ENCODE results near the gene CTSF.
"Not testable (repeated sequence)": the region's sequence is repeated elsewhere in the genome, so short reads cannot be mapped to it uniquely, and the experiment has no call there.

The CTSF gene

DNA sequence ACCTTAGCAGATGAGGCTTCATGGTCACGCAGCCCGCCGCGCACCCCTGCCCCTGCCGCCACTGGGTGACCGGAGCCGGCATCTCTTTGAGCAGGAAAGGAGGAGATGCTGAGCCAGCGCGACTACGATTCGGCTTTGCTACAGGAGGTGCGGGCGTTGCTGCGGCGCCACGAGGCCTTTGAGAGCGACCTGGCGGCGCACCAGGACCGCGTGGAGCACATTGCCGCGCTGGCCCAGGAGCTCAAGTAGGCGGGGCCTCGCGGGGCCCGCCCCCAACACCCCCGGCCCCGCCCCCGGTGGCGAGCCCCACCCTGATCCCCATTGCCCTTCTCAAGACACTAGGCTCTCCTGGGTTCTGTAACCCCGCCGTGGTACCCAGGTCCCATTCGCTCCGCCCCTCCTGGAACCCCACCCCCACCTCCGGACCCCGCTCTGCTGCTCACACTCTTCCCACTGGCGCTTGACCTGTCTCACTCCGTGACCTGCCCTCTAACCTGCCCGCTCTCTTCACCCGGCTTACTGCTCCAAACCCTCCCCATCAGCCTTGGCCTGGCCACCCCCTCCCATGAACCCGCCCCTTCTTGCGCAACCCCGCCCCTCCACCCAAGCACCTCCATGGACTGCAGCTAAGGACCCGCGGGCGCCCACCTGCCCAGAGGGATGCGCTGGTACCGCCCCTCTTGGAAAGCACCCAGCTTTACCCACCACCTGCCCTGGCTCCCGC lies 9.1 kb downstream of the CTSF start:
- DNase-seq (ENCODE audit: low spot score) = peak; percentile 15

DNA sequence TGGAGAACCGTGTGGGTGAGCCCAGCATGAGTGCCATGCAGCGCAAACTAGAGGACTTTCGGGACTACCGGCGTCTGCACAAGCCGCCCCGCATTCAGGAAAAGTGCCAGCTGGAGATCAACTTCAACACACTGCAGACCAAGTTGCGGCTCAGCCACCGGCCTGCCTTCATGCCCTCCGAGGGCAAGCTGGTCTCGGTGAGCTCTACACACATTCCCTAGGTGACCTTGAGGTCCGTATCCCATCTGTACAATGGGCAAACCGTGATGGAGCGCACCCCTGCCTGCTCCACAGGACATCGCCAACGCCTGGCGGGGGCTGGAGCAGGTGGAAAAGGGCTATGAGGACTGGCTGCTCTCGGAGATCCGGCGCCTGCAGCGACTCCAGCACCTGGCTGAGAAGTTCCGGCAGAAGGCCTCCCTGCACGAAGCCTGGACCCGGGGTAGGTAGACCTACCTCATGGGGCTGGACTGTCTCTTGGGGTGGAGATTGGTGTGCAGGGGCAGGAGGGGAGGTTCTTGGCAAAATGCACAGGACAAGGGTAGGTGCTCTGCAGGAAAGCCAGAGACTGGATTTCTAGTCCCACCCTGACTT lies 10.6 kb downstream of the CTSF start:
- no peak for DNase-seq (ENCODE audit: low spot score)

DNA sequence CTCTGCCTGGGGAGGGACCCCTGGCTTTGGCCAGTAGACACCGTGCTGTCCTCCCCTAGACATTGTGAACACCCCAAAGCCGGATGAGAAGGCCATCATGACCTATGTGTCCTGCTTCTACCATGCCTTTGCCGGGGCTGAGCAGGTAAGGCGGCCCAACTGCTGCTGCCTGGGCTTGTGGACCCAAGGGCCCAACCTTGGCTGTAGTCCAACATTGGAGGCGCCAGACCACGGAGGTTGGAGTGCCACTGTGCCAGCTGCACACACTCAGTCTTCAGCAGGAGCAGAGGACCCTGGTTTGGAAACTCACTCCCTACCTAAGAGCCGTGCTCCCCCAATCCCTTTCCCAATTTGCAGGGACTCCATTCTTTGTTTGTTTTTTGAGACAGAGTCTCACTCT lies 12.3 kb downstream of the CTSF start:
- DNase-seq (ENCODE audit: low spot score) = no peak

DNA sequence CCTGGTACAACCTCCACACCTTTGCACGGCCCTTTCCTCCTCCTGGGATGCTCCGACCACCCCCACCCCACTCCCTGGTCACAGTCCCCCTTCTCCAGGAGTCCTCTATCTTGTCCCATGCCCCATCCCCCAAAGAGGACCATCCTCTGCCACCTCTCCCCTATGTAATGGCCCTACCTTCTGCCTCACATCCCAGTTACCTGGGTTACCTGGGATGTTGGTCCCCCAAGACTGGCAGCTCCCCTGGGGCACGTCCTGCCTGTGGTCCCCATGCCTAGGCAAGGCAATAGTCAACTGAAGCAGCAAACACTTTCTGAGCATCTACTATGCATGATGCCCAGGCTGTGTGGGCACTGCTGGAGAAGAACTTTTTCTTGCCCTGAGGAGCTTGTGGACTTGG lies 13.0 kb downstream of the CTSF start:
- no peak for DNase-seq (ENCODE audit: low spot score)

DNA sequence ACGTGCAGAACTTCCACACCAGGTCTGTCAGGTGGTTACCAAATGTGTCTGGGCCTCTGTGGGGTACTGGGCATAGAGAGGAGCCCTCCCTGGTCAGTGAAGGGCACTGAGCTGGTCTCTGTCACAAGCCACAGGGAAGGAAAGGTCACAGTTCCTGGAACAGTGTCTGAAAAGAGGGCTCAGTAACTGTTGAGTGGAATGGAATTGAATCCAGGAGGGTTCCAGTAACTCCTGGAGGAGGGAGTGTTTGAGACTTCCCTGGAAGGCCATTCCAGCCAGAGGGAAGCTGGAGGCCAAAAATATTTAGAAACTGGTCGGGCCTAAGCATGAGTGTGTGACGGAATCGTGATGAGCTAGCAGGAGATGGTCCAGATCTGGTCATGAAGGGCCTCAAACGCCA lies 13.8 kb downstream of the CTSF start:
- DNase-seq (ENCODE audit: low spot score) = no peak

DNA sequence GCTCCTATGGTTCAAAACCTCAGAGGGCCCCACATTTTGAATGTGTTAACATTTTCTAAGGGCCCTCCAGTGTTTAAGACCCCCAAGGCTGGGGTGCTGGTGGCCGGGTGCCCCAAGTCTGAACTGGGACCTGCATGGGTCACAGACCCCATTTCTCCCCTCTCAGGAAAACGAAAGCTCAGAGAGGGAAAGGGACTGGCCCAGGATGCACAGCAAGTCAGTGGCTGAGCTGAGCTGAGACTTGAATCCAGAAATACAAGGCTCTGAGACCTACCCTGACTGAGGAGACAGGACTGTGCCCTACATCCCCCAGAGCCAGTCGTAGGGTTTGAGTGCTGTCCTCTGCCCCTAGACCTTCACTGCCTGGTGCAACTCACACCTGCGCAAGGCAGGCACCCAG lies 17.5 kb downstream of the CTSF start:
- DNase-seq (ENCODE audit: low spot score) = no peak

DNA sequence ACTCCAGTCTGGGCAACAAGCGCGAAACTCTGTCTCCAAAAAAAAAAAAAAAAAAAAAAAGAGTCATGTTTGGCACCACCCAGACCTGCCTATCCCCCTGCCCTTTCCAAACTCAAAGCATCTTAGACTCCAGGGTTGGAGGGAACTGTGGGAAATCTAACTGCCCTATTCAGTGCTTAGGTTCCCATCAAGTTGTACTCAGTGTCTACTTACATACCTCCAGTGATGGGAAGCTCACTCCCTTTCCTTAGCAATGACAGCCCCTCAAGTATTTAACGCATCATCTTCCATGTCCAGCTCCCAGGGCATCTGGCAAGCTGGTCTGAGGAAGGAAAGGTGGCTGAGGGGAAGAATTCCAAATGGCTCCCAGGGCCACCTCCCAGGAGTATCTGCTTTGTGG lies 18.7 kb downstream of the CTSF start:
- DNase-seq (ENCODE audit: low spot score) = no peak

DNA sequence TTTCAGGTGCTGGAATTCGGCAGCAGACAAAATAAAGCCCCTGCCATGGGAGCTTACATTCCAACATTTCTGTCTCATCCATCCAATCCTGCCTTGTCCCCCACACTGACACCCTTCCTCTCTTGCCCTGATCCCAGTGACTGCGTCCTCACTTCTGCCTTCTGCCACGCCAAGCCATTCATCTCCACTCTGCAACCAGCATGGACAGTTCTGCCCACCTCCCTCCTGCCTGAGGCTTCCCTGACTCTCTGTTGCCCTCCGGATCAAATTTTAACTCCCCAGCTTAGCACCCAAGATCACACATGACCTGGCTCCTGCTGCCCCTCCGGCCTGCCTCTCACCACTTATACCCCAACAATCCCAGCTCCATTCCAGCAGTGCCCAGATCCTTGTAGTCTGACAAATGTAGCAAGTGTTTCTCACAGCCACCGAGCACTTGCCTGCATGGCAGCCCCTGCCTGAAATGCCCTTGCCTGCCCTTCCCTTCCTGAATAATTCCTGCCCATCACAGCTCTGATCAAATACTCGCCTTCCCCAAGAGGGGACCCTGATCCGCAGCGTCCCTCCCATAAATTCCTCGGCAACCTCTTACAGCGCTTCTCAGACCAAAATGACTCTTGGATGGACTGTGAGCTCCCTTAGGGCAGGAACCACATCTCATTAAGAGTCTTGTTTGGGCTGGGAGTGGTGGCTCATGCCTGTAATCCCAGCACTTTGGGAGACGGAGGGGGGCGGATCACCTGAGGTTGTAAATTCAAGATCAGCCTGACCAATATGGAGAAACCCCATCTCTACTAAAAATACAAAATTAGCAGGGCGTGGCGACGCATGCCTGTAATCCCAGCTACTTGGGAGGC lies 19.4 kb downstream of the CTSF start:
- DNase-seq (ENCODE audit: low spot score) = no peak

DNA sequence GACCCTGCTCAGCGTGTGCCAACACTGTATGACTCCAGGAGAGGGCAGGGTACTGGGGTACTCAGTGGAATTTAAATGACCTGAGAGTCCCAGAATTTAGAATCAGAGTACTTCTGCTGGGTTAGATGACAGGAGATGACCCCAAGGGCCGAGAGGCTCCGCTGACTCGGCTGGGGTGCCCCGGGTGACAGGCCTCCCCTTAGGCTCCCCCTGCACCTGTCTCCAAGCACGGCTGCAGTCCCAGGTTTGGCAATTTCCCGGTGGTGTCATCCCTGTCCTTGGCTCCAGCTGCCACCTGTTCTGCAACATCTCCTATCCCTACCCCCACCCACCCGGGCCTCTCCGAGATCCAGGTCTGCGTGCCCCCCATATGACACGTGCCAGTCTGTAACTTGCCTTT lies 20.4 kb downstream of the CTSF start:
- DNase-seq (ENCODE audit: low spot score) = no peak

DNA sequence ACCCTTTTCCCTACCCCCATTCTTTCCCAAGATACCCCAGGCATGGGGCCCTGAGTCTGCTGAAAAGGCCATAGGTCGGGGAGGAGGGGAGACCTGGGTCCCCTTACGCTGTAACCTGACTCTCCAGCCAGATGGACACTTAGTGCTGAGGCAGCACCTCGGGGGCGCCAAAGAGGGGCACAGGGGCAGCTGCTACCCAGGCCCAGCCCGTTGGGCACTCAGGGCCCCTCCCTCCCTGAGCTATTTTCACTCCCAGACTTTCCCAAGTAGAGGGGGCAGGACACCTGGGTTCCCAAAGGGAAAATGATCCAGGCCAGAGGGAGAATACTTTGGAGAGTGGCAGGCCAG lies 20.8 kb downstream of the CTSF start:
- no peak for DNase-seq (ENCODE audit: low spot score)

DNA sequence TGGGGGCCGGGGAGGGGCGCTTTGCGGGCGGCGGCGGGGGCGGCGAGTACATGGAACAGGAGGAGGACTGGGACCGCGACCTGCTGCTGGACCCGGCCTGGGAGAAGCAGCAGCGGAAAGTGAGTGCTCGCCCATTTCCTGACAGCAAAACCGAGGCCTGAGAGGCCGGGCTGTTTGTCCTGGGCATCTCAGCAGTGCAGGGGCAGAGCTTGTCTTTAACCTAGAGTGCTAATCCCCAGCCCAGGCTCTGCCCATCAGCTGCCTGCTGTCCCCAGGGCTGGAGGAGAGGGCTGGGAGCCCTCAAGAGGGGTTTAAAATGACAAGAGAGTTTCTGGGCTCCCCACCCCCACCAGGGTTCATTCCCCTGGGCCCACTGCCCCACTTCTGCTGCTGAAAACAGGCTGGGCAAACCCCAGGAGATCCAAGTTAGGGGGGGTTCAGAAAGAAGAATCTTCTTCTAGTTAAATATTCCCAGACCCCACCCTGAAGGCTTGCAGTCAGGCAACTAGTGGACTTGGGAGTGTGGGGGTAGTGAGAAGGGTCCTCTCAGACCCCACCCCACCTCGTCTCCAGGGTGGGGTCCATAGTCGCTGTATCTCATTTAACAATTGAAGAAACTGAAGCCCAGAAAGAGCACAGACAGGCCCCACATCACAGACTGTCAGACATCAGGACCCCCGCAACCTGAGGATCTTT lies 21.3 kb downstream of the CTSF start:
- no peak for DNase-seq (ENCODE audit: low spot score)

DNA sequence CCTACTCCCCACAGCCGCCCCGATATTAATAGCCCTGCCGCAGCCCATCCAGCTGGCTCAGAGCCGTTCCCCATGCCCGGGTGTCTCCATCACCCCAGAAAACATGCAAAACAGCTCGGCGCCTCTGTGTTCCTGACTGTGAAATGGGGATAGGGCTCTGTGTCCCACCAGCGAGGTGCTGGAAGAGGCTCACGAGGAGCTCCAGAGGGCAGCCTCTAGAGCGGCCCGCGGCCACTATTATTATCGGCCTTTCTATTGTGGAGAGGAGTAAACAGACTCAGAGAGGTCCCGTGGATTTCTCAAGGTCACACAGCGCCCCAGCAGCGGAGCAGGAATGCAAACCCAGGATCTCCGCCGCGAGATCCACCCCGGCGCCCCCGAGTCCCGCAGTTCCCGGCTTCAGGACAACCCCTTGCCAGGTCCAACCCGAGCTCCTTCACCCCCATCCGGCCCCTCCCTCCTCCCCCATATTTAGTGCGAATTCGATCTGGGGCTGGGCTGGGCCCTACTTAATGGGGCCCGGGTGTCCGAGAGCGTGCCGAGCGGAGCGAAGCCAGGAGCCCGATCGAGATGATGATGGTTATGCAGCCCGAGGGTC lies 21.9 kb downstream of the CTSF start, which contains the start of gene ACTN3:
TSS of gene ACTN3 (plus strand) at position 536 of the 598 bp plus-strand sequence. CDS start at position 571, 35 bp downstream.
- no peak for DNase-seq (ENCODE audit: low spot score)

DNA sequence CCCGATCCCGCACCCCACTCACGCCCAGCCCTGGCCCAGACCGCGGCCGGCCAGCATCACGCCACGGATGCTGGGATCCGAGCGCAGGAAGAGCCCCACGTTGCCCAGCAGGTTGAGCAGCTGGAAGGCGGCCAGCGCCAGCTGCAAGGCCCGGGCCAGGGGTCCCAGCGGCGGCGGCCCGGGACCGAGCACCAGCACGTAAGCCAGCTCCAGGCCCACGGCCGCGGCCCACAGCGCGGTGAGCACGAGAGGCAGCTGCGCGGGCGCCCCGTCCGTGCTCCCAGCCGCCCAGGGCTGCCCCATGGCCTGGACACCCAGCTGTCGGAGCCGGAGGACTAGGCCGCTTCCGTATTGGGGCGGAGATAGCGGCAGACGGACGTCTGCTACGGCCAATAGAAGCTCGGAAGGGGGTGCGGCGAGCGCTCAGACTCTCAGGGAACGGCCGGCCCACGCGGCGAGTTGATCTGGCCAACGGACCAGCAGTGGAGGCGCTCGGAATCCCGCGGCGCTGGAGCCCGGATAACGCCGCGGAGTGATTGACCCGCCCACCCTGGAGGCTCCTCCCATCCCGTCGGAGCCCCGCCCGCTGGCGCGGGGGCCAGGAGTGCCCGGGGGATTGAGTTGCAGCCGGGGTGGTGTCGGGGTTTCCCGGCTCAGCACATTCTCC lies 22.6 kb downstream of the CTSF start, which contains the start of gene ZDHHC24:
TSS of gene ZDHHC24 (minus strand) at position 348 of the 667 bp plus-strand sequence. CDS start at position 303, 45 bp downstream.
- peak; percentile 93 for DNase-seq (ENCODE audit: low spot score)

DNA sequence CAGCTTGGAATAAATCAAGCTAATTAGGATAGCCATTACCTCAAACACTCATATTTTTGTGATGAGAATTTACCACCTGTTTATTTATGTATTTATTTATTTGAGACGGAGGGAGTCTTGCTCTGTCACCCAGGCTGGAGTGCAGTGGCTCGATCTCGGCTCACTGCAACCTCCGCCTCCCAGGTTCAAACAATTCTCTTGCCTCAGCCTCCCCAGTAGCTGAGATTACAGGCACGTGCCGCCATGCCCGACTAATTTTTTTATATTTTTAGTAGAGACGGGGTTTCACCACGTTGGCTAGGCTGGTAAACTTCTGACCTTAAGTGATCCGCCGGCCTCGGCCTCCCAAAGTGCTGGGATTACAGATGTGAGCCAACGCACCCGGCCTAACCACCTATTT lies 23.5 kb downstream of the CTSF start:
- not testable (repeated sequence) for DNase-seq (ENCODE audit: low spot score)

DNA sequence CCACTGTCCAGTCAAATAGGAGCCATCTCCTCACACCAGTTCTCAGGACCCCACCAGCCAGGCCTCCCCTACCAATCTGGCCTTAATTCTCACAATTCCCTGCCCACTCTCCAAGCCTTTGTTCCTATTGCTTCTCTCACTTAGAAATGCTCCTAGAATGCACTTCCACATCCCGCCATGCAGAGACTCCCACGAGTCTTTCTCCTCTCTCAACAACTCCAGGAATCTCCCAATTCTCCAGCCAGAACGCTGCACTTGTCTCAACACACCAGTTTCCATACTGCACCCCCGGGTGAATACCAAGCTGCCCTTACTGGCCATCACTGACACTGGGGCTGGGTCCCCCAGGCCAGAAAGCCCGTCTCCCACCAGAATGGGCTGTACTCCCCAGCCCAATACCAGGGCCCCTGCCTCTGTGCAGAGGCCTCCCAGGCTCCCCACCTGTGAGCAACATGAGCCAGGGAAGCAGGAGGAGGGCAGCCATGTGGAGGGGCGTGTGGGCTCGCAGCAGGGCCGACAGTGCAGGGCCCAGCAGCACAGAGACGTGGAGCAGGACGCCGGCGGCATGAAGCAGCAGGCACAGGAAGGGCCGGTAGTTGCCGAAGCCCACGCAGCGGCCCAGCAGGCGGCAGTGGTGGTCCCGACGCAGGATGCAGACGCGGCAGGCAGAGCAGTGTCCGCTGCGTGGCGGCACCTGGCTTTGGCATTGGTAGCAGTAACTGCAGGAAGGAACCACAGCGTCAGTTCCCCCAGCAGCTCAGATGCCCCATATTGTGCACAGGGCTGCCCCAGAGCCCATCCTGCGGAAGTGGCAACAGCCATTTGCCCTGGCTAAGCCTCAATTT lies 24.9 kb downstream of the CTSF start:
- peak; percentile 27 for DNase-seq (ENCODE audit: low spot score)

DNA sequence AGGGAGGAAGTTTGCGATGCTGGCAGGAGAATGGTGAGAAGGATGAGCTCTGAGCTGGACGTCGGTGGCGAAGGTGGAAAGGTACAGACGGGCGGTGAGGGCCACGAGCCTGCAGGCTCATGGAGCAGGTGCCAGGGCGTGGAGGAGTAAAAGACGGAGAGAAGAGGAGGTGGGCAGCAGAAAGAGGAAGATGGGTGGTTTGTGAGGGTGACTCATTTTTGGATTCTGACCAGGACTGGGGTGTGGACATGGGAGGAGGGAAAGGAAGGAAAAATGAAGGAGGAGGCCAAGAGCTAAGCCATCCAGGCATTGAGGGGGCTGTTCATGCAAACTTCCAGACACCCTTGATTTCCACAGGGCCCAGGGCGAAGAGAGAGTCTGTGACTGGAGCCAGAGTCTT lies 26.0 kb downstream of the CTSF start:
- no peak for DNase-seq (ENCODE audit: low spot score)

DNA sequence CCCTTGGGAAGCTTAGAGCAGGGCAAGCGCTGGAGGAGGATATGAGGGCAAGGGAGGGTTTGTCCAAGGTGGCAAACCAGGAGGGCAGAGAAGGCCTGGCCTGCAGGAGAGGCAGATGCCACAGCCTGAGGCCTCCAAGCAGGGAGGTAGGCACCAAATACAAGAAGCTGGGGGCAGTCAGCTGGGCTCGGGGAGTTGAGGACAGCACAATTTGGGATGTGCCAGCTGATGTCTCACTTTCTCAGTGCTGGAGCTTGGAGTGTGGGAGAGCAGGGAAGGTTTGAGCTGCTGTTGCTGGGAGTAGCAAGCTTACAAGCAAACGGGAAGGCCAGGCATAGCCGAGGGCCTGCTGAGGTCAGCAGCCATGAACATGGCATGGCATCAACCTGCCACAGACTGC lies 26.5 kb downstream of the CTSF start:
- DNase-seq (ENCODE audit: low spot score) = no peak

DNA sequence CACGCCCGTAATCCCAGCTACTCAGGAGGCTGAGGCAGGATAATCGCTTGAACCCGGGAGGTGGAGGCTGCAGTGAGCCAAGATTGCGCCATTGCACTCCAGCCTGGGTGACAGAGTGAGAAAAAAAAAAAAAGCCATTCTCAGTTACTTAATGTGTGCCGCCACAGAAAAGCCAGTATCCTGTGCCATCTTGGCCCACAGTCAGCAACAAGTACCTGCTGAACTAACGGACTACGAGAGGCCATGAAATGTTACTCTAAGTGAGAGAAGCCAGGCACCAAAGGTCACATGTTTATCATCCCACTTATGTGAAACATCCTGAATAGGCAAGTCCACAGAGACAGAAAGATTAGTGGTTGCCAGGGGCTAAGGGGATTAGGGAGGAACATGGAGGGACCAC lies 27.8 kb downstream of the CTSF start:
- DNase-seq (ENCODE audit: low spot score) = not testable (repeated sequence)

DNA sequence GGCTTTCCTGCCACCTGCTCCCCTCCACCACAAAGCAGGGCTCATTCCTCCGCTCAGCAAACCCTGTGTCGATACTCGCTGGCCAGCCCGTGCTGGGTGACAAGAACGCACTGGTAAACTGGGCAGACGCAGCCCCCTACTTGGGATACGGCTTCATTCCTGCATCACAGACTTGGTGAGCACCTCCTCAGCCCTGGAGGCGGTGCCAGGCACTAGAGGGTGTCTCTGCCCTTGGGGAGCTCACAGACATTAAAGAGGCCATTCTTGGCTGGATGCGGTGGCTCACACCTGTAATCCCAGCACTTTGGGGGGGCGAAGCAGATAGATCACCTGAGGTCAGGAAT lies 28.6 kb downstream of the CTSF start:
- no peak for DNase-seq (ENCODE audit: low spot score)

DNA sequence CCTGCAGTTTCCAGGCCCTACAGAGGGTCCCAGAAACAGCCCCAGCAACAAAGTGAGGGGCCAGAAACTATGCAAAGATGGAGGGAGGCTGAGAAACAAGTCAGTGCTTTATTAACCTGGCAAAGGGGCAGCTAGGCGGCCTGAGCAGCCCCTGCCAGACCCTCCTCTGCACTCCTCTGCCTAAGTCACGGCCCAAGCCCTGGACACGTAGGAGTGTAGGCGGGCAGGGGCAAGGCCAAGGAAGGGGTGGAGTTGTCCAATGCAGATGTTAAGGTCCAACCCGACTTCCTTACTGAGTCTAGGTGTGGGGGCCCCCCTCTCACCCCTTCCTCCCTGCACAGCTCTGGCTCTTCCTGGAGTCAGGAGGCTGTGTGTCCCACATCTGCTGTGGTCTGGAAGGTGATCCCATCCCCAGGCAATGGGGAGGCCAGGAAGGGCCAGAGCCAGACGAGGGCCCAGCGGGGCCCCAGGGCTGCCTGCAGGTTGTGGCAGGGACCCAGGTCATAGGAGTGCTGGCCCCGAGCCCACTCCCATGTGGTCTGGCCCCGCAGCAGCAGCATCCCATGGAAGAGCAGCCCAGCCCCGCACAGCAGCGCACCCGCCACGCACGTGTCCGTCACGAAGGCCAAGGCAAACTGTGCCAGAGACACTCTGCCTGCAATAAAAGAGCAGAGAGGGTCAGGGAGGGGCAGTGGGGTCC lies 29.1 kb downstream of the CTSF start:
- DNase-seq (ENCODE audit: low spot score) = no peak
